GM18508 (cell line): ENCODE results near the gene ANGPT4.

Source experiments
- ATAC-seq: cut with Tn5 transposase; IDR thresholded peaks from one replicate; pipeline ENCODE4 v1.9.1; 2021; ENCODE audit warnings: moderate number of reproducible peaks; ENCODE audit not compliant: insufficient read depth, unreplicated experiment

The ANGPT4 gene

DNA sequence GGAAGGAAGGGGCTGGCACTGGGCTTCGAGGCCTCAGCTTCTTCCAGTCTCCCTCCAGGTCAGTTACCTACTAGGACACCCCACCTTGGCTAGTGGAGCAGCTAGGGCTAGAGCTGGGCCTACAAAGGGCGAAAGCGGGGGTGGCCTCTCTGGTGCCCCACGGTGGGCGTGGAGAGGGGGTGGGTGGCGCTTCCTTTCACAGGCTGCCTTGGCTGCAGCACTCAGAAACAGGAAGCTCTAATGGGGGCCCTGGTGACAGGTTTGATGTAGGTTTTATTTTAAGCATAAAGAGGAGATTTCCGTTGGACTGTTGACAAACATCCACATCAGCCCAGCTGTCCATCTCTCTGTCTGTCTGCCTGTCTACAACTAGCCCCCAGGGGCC is 69.2 kb downstream of the ANGPT4 start:
- ATAC-seq: no peak

DNA sequence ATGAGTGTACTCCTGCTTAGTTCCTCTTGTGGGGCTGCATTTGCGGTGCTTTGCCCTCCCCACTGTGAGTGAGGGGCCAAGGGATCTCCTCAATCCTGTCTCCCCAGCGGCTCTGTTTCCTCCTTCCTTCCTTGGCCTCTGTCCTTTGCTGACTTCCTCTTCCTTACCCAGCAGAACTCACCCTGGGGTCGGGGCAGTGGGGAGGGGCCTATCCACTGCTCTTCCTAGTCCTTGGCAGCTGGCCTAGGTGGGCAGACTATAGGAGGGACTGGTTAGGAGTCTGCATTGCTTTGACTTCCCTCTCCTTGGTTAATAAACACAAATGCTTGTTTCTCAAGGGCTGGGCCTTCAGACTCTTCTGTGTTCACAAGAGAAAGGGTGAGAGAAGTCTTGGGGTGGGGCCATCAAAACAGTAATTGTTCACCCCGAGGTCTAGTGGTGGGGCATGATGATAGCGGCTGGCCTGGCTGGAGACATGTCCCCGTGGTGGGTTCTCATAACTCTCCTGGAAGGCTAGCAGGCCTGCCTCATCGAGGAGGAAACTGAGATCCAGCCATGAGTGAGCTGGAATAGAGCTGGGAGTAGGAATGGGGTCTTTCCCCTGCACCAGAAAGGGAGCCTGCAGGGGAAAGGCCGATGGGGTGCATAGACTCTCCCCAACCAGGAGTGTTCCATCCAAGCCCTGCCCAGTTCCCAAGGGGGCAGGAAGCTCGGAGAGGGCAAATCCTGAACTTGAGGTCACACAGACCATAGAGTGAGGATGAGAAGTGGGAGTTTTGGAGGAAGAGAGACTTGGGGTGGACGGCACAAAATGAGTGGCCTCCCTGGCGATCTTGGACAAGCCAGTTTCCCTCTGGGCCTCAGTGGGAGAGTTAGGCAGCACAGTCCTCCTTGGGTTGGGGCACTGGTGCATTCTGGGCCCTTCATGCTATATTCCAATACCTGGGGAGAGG is 69.9 kb downstream of the ANGPT4 start:
- ATAC-seq: no peak

DNA sequence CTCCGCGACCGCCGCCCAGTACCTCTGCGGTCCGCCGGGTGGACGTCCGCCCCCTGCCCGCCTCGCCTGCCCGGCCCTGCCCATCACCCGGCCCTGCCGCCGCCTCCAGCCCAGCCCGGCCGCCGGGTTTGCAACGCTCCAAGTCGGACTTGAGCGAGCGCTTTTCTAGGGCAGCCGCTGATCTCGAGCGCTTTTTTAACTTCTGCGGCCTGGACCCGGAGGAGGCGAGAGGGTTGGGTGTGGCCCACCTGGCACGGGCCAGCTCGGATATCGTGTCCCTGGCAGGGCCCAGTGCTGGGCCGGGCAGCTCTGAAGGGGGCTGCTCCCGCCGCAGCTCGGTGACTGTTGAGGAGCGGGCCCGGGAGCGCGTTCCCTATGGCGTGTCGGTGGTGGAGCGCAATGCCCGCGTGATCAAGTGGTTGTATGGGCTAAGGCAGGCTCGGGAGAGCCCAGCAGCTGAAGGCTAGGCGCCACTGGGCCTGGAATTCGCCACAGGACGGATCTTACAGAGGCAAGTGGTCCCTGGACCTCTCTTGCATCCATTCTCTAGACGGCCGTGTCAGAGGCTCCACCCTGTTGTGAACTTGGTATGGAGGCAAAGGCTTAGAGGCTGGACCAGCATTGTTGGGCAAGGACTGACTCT is 70.8 kb downstream of the ANGPT4 start:
- no peak for ATAC-seq

DNA sequence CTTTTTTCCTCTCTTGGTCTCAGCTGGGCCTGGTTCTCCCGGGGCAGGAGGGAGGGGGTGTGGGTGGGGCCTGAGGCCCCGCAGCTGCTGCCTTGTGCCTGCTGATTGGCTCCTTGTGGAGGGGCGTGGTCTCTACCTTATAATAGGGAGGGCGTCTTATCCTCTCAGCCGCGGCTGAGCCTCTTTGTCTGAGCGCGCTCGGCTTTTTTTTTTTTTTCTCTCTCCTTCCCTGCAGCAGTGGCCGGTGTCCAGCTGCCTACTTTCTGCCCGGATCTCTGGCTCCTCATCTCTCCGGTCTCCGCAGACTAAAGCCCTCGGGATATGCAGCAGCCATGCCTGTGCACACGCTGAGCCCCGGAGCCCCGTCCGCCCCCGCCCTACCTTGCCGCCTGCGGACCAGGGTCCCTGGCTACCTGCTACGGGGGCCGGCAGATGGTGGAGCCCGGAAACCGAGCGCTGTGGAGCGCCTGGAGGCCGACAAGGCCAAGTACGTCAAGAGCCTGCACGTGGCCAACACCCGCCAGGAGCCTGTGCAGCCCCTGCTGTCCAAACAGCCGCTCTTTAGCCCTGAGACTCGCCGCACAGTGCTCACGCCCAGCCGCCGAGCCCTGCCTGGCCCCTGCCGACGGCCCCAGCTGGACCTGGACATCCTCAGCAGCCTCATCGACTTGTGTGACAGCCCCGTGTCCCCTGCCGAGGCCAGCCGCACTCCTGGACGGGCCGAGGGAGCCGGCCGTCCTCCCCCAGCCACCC is 71.5 kb downstream of the ANGPT4 start:
- peak; percentile 66 for ATAC-seq

DNA sequence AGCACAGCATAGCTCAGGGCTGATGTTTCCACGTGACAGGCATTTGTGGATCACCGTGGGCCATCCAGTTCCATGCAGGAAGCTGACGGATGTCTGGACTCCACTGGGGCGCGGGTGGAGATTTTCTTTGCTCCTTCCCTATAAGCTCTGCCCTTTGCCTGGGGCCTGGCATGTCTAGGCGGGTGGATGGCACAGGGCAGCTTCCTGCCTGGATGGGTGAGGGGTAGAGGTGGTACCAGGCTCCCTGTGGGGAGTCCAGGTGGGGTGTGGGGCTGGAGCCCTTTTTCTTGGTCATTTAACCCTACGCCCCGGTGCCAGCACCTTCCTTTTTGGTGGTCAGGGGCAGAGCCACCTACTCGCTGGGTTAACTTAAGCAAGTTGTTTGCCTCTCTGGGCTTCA is 72.2 kb downstream of the ANGPT4 start:
- ATAC-seq: no peak

DNA sequence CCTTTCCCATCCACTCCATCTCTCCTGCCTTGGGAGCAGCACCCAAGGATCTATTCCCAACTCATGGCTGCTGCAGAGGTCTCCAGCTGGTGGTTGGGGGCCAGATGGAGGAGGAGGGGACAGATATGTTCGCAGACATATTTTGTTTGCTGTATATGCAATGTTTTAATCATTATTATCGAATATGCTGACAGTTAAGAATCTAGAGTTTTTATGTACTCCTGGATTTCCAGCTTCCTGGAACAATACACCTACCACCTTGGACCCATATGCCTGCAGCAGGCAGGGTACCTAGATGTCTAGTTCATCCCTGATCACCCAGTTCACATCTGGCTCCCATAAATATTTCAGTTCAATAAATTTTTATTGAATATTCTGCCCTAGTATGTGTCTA is 73.6 kb downstream of the ANGPT4 start:
- no peak for ATAC-seq

DNA sequence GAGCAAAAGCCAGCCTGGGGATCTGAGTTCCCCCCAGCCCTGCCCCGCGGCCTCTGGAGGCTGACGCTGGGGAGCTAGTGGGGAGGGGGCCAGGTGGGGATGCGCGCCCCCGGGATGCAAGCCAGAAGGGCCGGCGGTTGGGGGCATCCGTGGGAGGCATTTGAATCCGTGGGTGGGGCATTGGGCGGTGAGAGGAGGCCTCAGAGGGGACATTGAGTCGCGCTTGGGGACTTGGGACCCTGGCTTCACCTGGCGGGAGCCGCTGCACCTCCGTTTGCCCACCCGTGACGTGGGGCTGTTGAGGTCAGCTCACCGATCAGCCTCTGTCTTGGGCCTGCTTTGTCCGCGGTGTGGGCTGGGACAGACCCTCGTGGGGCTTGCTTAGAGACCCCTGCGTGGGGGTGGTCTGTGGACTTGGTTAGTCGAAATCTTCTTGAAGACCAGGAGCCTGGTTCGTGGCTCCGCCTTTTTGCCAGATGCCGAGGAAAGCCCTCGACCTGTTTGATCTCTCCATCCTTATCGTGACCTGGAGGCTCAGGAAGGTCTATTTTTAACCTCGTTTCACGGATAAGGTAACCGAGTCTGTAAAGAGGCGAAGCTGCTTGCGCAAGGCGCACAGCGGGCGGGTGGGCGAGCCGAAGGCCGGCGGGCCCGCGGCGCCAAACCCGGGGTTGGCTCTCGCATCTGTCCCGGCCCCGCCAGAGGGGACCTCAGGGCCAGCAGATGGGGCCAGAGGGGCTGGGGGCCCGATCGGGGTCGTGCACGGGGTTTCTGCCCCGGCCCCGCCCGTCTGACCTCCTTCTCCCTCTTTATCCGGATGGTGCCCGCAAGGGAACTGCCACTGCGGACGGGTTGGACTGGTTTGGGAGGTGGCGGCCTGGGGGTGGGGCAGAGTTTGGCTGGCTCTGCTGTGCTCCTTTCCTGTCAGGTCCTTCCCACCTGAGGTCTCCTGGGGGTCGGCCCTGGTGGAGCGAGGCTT is 74.3 kb downstream of the ANGPT4 start:
- ATAC-seq: no peak

DNA sequence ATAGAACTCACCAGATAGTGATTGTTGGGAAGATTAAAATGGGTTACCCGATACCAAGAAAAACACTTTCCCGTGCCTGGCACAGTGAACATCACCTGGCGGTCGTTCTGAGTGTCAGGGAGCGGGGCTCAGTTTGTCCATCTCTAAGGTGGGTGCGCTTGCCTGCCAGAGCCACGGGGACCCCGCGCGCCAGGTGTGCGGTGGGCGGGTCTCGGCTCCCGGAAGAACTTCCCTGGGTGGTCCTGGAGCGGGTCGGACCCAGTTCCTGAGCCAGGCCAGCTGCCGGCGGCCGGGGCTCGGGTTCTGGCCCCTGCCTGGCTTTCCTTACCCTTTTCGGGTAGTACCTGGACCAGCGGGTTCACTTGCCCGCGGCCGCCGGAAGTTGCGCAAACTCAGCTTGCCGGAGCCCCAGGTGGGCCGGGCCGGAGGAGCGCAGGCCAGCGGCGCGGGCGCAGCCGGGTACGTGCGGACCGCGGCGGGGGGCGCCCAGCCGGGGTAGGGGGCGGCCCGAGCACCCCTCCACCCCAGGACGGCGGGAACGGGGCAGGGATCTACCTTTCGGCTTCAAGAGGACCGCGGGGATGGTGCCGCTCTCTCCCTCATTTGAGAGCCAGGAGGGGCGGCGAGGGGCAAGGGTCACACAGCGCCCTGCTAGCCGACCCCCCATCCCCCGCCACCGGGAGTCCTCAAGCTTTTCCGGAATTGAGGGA is 75.1 kb downstream of the ANGPT4 start:
- no peak for ATAC-seq

DNA sequence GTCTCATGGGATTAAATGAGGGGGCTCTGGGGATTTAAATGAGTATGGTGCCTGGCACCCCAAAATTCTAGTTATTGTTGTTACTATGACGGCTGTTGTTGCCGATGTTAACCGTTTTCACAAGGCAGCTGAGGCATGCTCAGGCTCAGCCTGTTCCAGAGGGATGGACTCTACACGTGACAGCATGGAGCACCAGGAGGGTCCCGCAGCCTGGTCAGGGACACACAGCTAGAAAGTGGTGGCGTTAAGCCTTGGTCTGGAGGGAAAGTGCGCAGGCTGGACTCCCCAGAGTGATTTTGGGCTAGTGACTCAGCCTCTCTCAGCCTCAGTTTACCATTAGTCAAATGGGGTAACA is 75.7 kb downstream of the ANGPT4 start:
- no peak for ATAC-seq

DNA sequence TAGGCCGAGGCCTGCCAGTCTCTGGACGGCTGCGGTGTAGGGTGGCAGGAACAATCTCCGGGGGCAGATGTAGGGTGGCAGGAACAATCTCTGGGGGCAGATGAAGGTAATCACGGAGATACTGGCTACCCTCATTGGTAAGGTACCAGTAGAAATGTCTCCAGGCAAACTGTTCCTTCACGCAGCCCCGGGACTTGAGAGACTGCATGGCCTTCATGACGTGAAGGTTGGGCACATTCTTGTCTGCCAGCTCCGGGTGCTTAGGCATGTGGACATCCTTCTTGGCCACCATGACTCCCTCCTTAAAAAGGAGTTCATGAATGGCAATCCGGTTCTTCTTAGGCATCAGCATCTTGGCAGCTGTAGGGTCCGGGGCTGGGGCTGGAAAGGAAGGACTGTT is 76.5 kb downstream of the ANGPT4 start:
- ATAC-seq: no peak

DNA sequence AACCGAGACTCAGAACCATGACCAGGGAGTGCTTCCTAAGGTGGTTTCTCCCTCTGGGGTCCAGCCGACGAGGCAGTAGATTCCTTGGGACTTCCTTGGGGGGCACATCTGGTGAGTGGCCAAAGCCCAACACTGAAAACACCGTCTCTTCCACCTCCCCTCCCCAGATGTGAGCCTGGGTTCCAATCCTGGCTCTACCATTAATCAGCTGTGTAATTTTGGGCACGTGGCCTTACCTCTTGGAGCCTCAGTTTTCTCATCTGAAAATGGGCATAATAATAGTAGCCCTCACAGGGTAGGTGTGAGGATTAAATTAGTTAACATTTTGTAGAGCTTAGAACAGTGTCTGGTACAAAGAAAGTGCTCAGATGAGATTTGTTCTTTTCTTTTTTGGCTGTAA is 77.1 kb downstream of the ANGPT4 start:
- ATAC-seq: no peak

DNA sequence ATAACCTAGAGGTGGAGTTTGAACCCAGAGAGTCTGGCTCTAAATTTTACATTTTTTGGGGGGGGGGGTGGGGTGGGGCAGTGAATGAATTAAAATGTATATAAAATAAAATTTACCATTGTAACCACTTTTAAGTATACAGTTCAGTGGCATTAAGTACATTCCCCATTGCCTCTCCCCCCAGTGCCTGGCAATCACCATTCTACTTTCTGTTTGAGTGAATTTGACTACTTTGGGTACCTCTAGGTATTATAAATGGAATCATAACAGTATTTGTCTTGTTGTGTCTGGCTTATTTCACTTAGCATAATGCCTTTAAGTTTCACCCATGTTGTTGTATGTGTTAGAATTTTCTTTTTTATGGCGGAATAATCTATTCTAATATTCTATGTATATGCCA is 79.9 kb downstream of the ANGPT4 start:
- no peak for ATAC-seq

DNA sequence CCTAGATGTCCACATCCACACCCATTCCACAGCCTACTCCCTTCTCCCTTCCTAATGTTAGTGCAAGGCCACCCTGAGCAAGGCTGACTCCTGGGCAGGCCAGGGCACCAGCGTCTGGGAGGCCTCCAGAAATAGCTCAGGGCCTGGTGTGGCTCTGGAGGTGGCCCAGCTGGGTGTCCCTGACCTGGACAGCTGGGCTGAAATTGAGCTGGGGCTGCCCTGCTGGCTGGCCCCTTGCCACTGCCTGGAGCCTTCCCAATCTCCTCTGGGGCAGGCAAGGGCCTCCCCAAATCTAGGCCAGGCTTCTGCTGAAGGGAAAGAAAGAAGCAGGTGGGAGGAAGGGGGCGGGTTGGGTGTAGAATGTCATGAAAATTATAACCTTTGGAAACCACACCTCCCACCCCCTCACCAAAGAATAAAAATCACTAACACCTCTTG is 80.5 kb downstream of the ANGPT4 start:
- no peak for ATAC-seq

DNA sequence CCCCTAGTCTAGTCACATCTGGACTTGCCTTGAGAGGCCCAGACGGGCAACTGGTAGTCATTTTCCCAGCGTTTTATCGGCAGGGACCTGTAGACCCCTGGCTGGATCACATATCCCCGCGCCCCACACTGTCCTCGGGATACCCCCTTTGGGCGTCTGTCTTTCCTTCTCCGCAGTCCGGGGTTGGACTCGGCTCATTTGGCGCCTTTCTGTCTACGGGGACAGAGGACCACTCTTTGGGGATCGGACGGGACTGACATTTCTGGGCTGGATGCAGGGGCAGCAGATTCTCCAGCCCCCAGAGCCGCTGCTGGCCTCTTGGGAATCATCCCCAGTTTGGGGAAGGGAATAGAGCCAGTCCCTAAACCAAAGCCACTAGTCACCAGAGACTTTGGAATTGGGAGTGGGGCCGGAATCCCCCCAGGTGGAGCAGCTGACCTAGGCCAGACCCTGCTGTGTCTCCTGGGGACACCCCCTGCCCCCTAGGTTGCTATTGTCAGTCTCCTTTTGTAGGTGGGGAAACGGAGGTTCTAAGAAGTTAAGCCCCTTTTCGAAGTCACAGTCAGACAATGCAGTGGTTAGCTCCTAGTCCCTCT is 81.9 kb downstream of the ANGPT4 start:
- ATAC-seq: no peak

DNA sequence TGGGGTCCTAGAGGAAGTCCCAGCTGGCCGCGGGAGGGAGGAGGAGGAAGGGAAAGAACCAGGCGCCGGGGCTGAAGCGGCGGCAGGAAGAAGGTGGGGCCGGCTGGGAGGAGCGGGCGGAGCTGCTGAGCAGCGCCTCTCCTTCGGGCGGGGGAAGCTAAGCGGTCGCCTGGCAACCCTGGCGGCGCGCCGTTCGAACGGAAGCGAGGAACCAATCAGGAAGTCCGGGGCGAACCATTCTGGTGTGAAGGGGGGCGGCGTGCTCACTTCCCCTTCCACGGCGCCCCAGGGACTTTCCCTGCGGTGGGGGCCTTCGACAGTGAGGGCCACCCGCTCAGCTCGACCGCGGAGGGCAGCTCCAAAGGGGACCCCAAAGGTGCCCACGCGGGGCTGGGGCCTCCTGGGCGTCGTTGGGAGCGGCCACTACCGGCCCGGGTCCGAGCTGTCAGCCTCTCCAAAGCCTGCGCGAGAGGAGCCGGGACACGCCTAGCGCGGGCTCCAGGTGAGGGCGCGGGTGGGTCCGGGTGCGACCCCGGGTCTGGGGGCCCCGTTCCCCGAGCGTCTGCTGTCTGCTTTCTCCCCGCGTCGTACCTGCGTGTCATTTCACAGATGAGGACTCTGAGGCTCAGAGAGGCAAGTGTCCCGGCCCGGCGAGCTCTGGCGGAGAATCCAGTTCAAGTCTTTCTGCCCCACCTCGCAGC is 82.5 kb downstream of the ANGPT4 start, which contains the start of gene FAM110A:
Gene FAM110A, plus strand, starts transcription at position 266 of the 701 bp plus-strand sequence. CDS start 11,090 bp downstream, outside the sequence.
- peak; percentile 81 for ATAC-seq

DNA sequence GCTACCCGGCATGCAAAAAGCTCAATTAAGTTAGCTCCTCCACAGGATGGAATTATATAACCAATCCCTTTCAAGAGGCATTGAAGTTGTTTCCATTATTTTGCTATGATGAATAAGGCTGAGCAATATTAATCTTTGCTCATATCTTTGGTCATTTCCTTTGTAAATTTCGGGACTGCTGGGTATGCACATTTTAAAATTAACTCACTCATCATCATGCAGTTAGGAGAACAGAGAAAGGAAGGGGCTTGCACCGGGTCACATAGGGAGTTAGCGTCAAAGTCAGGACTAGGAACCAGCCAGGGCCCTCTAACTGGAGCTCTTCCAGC is 83.0 kb downstream of the ANGPT4 start:
- ATAC-seq: peak; percentile 7

DNA sequence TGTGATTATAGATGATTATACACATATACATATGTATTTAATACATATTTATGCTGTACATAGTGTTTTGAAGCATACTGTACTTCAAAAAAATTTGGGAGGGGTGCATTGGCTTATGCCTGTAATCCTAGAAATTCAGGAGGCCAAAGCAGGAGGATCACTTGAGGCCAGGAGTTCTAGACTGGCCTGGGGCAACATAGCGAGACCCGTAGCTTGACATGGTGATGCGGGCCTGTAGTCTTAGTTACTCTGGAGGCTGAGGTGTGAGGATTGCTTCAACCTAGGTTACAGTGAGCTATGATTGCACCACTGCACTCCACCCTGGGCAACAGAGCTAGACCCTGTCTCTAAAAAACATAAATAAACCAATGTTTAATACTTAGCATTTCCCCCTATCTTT is 84.2 kb downstream of the ANGPT4 start:
- ATAC-seq: no peak

DNA sequence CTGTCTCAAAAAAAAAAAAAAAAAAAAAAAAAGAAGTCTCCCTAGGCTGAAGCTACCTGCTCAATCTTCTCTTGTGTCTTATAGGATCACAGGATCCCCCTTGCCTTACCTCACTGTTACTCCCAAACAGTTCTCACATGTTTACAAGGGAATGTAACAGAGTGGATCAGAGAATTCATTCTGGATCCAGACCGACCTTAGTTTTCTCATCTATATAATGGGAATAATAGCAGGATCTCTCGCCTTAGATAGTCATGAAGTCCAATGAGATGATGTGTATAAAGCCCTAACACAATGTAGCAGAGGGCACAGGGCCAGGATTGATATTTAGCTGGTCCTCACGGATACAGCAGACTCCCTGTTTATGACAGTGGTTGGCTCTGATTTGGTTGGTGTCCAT is 84.9 kb downstream of the ANGPT4 start:
- ATAC-seq: no peak
